Measurements from ENCODE around the gene SCTR.

Gene SCTR

DNA sequence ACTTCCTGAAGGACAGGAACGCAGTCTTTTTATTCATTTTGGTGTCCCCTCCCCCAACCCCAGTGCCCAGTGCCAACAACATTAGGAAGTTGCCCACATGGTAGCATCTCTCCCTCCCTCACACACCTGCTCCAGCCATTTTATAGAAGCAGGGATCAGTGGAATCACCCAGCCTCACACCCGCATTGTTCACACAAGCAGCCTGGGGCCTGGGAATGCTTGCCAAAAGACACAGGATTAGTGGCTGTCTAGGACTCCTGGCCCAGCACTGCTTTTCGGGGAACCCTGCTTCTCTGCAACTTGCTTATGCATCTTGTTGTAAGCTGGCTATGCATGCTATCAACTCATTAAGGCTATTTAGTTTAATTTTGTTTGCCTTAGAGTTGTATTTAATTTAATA is 74.8 kb downstream of the SCTR start:
- Histone ChIP-seq H3K27ac (ENCODE audit: low read depth, low read length) (no peak overlapping the region), H3K4me3 (ENCODE audit: low read depth in 1 of 2, low read length in 2 of 2) (no peak overlapping the region), H3K36me3 (ENCODE audit: control insufficient read depth in 1 of 2, insufficient read depth in 2 of 2, low read length in 2 of 2) (peaks cover 0 to 14% of the 10 kb centered on the region in 2 donors), H3K27me3 (ENCODE audit: control insufficient read depth in 1 of 2, insufficient read depth in 2 of 2, low read length in 2 of 2) (no peaks in the 10 kb centered on the region), H3K9me3 (ENCODE audit: control insufficient read depth in 1 of 2, low read length in 2 of 2) (no peaks in the 10 kb centered on the region), H3K4me1 (ENCODE audit: control insufficient read depth in 1 of 2, insufficient read depth in 2 of 2, low read length in 2 of 2) (no peaks in the 10 kb centered on the region), H3K9ac (ENCODE audit: low read depth in 1 of 2, low read length in 2 of 2) (no peak overlapping the region)

DNA sequence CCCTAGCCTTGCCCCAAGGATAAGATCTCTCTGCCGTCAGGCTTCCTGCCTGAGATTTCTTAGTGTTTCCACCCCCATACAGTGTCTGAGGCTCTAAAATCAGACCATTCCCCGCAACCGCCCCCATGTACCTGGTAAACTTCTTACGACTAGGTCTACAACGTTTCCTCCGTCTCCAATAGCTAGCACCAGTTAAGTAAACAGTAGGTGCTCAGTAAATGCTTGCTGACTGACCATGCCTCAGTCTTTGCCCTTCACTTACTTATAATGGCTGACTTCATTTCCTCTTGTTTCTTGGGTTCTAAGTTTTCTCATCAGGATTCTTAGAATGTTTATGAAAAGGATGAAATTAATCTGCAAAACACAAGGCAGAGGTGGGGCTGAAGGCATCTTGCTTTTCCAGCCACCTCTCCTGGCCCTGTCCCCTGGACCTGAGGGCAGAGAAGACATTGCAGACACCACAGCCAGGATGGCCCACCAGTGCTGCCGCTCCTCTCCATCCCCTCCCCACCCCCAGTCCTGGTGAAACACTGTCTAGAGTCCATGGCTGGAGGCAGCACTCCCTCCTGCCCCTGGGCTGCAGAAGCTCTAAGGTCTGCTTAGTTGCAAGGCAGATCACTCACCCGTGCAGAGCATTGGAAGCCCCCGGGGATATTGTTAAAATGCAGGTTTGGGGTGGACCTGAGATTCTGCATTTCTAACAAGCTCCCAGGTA is 75.7 kb downstream of the SCTR start:
- Histone ChIP-seq H3K4me1 (ENCODE audit: control insufficient read depth in 1 of 2, insufficient read depth in 2 of 2, low read length in 2 of 2) (no peaks in the 10 kb centered on the region), H3K36me3 (ENCODE audit: control insufficient read depth in 1 of 2, insufficient read depth in 2 of 2, low read length in 2 of 2) (peaks cover 0 to 14% of the 10 kb centered on the region in 2 donors), H3K27me3 (ENCODE audit: control insufficient read depth in 1 of 2, insufficient read depth in 2 of 2, low read length in 2 of 2) (no peaks in the 10 kb centered on the region), H3K4me3 (ENCODE audit: low read depth in 1 of 2, low read length in 2 of 2) (no peak overlapping the region), H3K9me3 (ENCODE audit: control insufficient read depth in 1 of 2, low read length in 2 of 2) (no peaks in the 10 kb centered on the region), H3K27ac (ENCODE audit: low read depth, low read length) (no peak overlapping the region), H3K9ac (ENCODE audit: low read depth in 1 of 2, low read length in 2 of 2) (no peak overlapping the region)

GRCh38 chr2:119446037-119446436 is 78.2 kb downstream of the SCTR start:
- Histone ChIP-seq H3K4me3 (ENCODE audit: low read depth in 1 of 2, low read length in 2 of 2) (no peak overlapping the region), H3K36me3 (ENCODE audit: control insufficient read depth in 1 of 2, insufficient read depth in 2 of 2, low read length in 2 of 2) (peaks cover 0 to under 1% of the 10 kb centered on the region in 2 donors), H3K9me3 (ENCODE audit: control insufficient read depth in 1 of 2, low read length in 2 of 2) (no peaks in the 10 kb centered on the region), H3K27me3 (ENCODE audit: control insufficient read depth in 1 of 2, insufficient read depth in 2 of 2, low read length in 2 of 2) (no peaks in the 10 kb centered on the region), H3K9ac (ENCODE audit: low read depth in 1 of 2, low read length in 2 of 2) (no peak overlapping the region), H3K27ac (ENCODE audit: low read depth, low read length) (no peak overlapping the region), H3K4me1 (ENCODE audit: control insufficient read depth in 1 of 2, insufficient read depth in 2 of 2, low read length in 2 of 2) (no peaks in the 10 kb centered on the region)

DNA sequence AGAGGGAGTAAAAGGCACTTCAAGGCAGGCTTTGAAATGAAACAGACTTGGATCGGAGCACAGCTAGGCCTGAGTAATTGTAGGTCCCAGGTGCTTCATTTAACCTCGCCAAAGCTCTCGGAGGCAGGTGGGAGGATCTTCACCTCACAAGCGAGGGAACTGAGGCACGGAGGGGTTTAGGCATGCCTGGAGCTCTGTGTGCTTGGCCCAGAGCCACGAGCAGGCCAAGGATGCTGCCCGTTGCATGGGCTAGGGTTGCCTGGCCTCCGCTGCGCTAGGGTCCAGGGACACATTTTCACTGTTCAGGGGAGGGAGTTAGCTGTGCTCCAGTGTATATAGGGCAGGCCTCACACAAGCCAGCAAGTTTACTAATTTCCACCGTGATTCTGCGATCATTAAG is 81.4 kb downstream of the SCTR start:
- H3K27ac ChIP-seq (ENCODE audit: low read depth, low read length) = no peak overlapping the region
- H3K4me3 ChIP-seq (ENCODE audit: low read depth in 1 of 2, low read length in 2 of 2) = no peak overlapping the region
- no peaks in the 10 kb centered on the region for H3K27me3 ChIP-seq (ENCODE audit: control insufficient read depth in 1 of 2, insufficient read depth in 2 of 2, low read length in 2 of 2)
- H3K9ac ChIP-seq (ENCODE audit: low read depth in 1 of 2, low read length in 2 of 2) = no peak overlapping the region
- no peaks in the 10 kb centered on the region for H3K9me3 ChIP-seq (ENCODE audit: control insufficient read depth in 1 of 2, low read length in 2 of 2)
- H3K36me3 ChIP-seq (ENCODE audit: control insufficient read depth in 1 of 2, insufficient read depth in 2 of 2, low read length in 2 of 2) = peaks cover 4 to 18% of the 10 kb centered on the region in 2 donors
- H3K4me1 ChIP-seq (ENCODE audit: control insufficient read depth in 1 of 2, insufficient read depth in 2 of 2, low read length in 2 of 2) = peaks cover 6 to 13% of the 10 kb centered on the region in 2 donors

DNA sequence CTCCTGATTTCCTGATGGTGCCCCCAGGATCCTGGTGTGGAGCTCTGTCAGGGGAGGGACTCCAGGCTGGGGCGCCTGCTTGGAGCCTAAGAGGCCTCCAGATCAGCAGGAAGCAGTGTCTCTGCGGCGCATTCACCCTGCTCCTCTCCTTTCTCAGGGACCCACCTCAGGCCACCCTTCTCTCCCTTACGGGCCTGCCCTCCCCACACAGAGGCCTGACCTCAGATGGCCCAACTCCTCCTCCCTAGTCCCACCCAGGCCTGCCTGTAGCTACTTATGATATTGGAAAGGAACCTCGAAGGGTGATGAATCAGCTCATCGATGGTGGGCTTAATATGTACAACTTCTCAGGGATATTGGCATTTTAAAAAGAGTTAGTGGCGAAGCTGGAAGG is 82.1 kb downstream of the SCTR start:
- Histone ChIP-seq H3K36me3 (ENCODE audit: control insufficient read depth in 1 of 2, insufficient read depth in 2 of 2, low read length in 2 of 2) (peaks cover 5 to 24% of the 10 kb centered on the region in 2 donors), H3K9ac (ENCODE audit: low read depth in 1 of 2, low read length in 2 of 2) (no peak overlapping the region), H3K4me1 (ENCODE audit: control insufficient read depth in 1 of 2, insufficient read depth in 2 of 2, low read length in 2 of 2) (peaks cover 12 to 18% of the 10 kb centered on the region in 2 donors), H3K27ac (ENCODE audit: low read depth, low read length) (no peak overlapping the region), H3K4me3 (ENCODE audit: low read depth in 1 of 2, low read length in 2 of 2) (no peak overlapping the region), H3K9me3 (ENCODE audit: control insufficient read depth in 1 of 2, low read length in 2 of 2) (no peaks in the 10 kb centered on the region), H3K27me3 (ENCODE audit: control insufficient read depth in 1 of 2, insufficient read depth in 2 of 2, low read length in 2 of 2) (no peaks in the 10 kb centered on the region)

GRCh38 chr2:119441376-119442225 is 82.7 kb downstream of the SCTR start:
- Histone ChIP-seq H3K9ac (ENCODE audit: low read depth in 1 of 2, low read length in 2 of 2) (no peak overlapping the region), H3K4me3 (ENCODE audit: low read depth in 1 of 2, low read length in 2 of 2) (no peak overlapping the region), H3K27me3 (ENCODE audit: control insufficient read depth in 1 of 2, insufficient read depth in 2 of 2, low read length in 2 of 2) (no peaks in the 10 kb centered on the region), H3K9me3 (ENCODE audit: control insufficient read depth in 1 of 2, low read length in 2 of 2) (no peaks in the 10 kb centered on the region), H3K27ac (ENCODE audit: low read depth, low read length) (no peak overlapping the region), H3K4me1 (ENCODE audit: control insufficient read depth in 1 of 2, insufficient read depth in 2 of 2, low read length in 2 of 2) (peaks cover 13 to 18% of the 10 kb centered on the region in 2 donors), H3K36me3 (ENCODE audit: control insufficient read depth in 1 of 2, insufficient read depth in 2 of 2, low read length in 2 of 2) (peaks cover 8 to 30% of the 10 kb centered on the region in 2 donors)

DNA sequence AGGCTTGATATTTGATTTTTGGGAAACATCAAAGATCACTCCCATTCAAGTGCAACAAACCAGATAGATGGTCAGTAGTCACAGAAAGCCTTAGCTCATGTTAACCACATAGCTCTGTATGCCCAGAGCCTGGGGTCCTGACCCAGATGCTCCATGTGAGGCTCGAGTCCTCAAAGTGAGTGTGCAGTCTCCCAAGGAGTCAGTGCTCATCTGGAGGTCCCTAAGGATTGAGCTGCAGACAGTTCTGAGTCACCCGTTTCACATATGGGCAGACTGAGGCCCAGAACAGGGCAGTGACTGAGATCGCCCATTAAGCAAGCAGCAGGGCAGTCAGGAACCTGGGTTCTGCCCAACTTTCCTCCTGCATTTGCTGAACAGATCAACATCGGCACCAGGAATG is 83.4 kb downstream of the SCTR start:
- Histone ChIP-seq H3K27ac (ENCODE audit: low read depth, low read length) (no peak overlapping the region), H3K9me3 (ENCODE audit: control insufficient read depth in 1 of 2, low read length in 2 of 2) (no peaks in the 10 kb centered on the region), H3K36me3 (ENCODE audit: control insufficient read depth in 1 of 2, insufficient read depth in 2 of 2, low read length in 2 of 2) (peaks cover 11 to 31% of the 10 kb centered on the region in 2 donors), H3K27me3 (ENCODE audit: control insufficient read depth in 1 of 2, insufficient read depth in 2 of 2, low read length in 2 of 2) (no peaks in the 10 kb centered on the region), H3K9ac (ENCODE audit: low read depth in 1 of 2, low read length in 2 of 2) (no peak overlapping the region), H3K4me3 (ENCODE audit: low read depth in 1 of 2, low read length in 2 of 2) (no peak overlapping the region), H3K4me1 (ENCODE audit: control insufficient read depth in 1 of 2, insufficient read depth in 2 of 2, low read length in 2 of 2) (peaks cover 18 to 22% of the 10 kb centered on the region in 2 donors)

- no peak overlapping the region for H3K27ac ChIP-seq (ENCODE audit: low read depth, low read length)
- H3K9ac ChIP-seq (ENCODE audit: low read depth in 1 of 2, low read length in 2 of 2) = no peak overlapping the region
- peaks cover 22 to 26% of the 10 kb centered on the region in 2 donors for H3K4me1 ChIP-seq (ENCODE audit: control insufficient read depth in 1 of 2, insufficient read depth in 2 of 2, low read length in 2 of 2)
- H3K27me3 ChIP-seq (ENCODE audit: control insufficient read depth in 1 of 2, insufficient read depth in 2 of 2, low read length in 2 of 2) = no peaks in the 10 kb centered on the region
- no peak overlapping the region for H3K4me3 ChIP-seq (ENCODE audit: low read depth in 1 of 2, low read length in 2 of 2)
- no peaks in the 10 kb centered on the region for H3K9me3 ChIP-seq (ENCODE audit: control insufficient read depth in 1 of 2, low read length in 2 of 2)
- H3K36me3 ChIP-seq (ENCODE audit: control insufficient read depth in 1 of 2, insufficient read depth in 2 of 2, low read length in 2 of 2) = peaks cover 11 to 31% of the 10 kb centered on the region in 2 donors
Measured at GRCh38 chr2:119440501-119440870, 83.8 kb downstream of the SCTR start.

- no peak overlapping the region for H3K9ac ChIP-seq (ENCODE audit: low read depth in 1 of 2, low read length in 2 of 2)
- H3K9me3 ChIP-seq (ENCODE audit: control insufficient read depth in 1 of 2, low read length in 2 of 2) = no peaks in the 10 kb centered on the region
- H3K4me3 ChIP-seq (ENCODE audit: low read depth in 1 of 2, low read length in 2 of 2) = no peak overlapping the region
- peaks cover 11 to 31% of the 10 kb centered on the region in 2 donors for H3K36me3 ChIP-seq (ENCODE audit: control insufficient read depth in 1 of 2, insufficient read depth in 2 of 2, low read length in 2 of 2)
- no peak overlapping the region for H3K27ac ChIP-seq (ENCODE audit: low read depth, low read length)
- H3K27me3 ChIP-seq (ENCODE audit: control insufficient read depth in 1 of 2, insufficient read depth in 2 of 2, low read length in 2 of 2) = no peaks in the 10 kb centered on the region
- H3K4me1 ChIP-seq (ENCODE audit: control insufficient read depth in 1 of 2, insufficient read depth in 2 of 2, low read length in 2 of 2) = peaks cover 28 to 32% of the 10 kb centered on the region in 2 donors
Measured at GRCh38 chr2:119439574-119440500, 84.4 kb downstream of the SCTR start.

All from duodenal mucosa (tissue), 2 donors.